PFSK-1 (cell line): ENCODE data around the gene HSPA12A.

Experiments
- FOXP2 ChIP-seq: optimal IDR thresholded peaks from 2 replicates; pipeline ENCODE3; 2011; ENCODE audit warnings: borderline replicate concordance, control low read depth, inconsistent platforms; ENCODE audit not compliant: insufficient read depth; ENCODE audit errors: extremely low read length, extremely low read depth
- POLR2AphosphoS5 ChIP-seq: IDR thresholded peaks from 2 replicates; pipeline ENCODE4 v1.6.1; 2012; ENCODE audit warnings: low read depth, mild to moderate bottlenecking, control low read depth, low read length, moderate library complexity
- REST ChIP-seq, 2 experiments: IDR thresholded peaks; 2 replicates each; pipeline versions ENCODE4 v1.6.1 to v1.8.0; 2011 to 2012; ENCODE audit warnings: low read depth in 2 of 2, low read length in 2 of 2, control low read depth in 1 of 2, inconsistent platforms in 1 of 2, mild to moderate bottlenecking in 1 of 2, moderate library complexity in 1 of 2; ENCODE audit not compliant: insufficient read depth in 1 of 2
- SIN3A ChIP-seq: IDR thresholded peaks from 2 replicates; pipeline ENCODE4 v1.6.1; 2012; ENCODE audit warnings: mild to moderate bottlenecking, low read length, moderate library complexity, borderline replicate concordance; ENCODE audit not compliant: insufficient read depth
- TAF1 ChIP-seq: IDR thresholded peaks from 2 replicates; pipeline ENCODE4 v1.6.1; 2012; ENCODE audit warnings: low read length, control low read depth, borderline replicate concordance; ENCODE audit not compliant: insufficient read depth

The HSPA12A gene

GRCh38 chr10:116687633-116688032 is 54.7 kb downstream of the HSPA12A start:
- TF ChIP-seq SIN3A (no peak), POLR2AphosphoS5 (no peak), REST (IDR thresholded peaks at IDR 0.05; ENCODE audit: insufficient read depth in 1 of 2, low read depth in 2 of 2, low read length in 2 of 2) (no peak), FOXP2 (no peak), TAF1 (no peak)

GRCh38 chr10:116686632-116687031 is 55.7 kb downstream of the HSPA12A start:
- no peak for TF ChIP-seq SIN3A
- TF ChIP-seq TAF1: no peak
- no peak for TF ChIP-seq FOXP2
- TF ChIP-seq REST (IDR thresholded peaks at IDR 0.05; ENCODE audit: insufficient read depth in 1 of 2, low read depth in 2 of 2, low read length in 2 of 2): no peak
- no peak for TF ChIP-seq POLR2AphosphoS5

DNA sequence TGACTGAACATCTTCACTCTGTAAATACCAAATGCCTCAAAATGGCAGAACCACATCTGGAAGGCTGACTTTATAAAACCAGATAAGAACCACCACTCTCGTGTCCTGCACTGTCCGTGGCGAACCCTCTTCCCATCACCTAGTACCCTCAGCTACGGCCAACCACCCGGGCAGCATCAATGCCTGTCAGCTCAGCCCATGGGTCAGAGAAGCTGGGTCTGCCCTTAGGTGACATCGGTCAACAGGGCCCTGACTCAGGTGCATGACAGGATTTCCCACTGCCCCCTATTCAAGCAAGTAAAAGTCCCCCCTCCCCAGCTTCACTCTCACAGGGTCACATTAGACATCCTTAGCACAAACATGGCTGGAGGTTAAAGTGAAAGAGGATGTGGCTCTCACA is 56.6 kb downstream of the HSPA12A start:
- TF ChIP-seq TAF1 (no peak), FOXP2 (no peak), REST (IDR thresholded peaks at IDR 0.05; ENCODE audit: insufficient read depth in 1 of 2, low read depth in 2 of 2, low read length in 2 of 2) (no peak), POLR2AphosphoS5 (no peak), SIN3A (no peak)

- no peak for TF ChIP-seq REST (IDR thresholded peaks at IDR 0.05; ENCODE audit: insufficient read depth in 1 of 2, low read depth in 2 of 2, low read length in 2 of 2)
- no peak for TF ChIP-seq TAF1
Measured at GRCh38 chr10:116684781-116685180, 57.6 kb downstream of the HSPA12A start.

GRCh38 chr10:116683821-116684220 is 58.5 kb downstream of the HSPA12A start:
- no peak for TF ChIP-seq REST (IDR thresholded peaks at IDR 0.05; ENCODE audit: insufficient read depth in 1 of 2, low read depth in 2 of 2, low read length in 2 of 2)
- TF ChIP-seq TAF1: no peak
- no peak for TF ChIP-seq SIN3A
- TF ChIP-seq FOXP2: no peak
- no peak for TF ChIP-seq POLR2AphosphoS5
